Activated effector memory CD4-positive, alpha-beta T cell treated with Interleukin-2 at 50 U/mL for 16 hours (primary cell): ENCODE results near the gene PGA3.
A peak's percentile ranks its signal among the peaks of the same experiment; 100 is the strongest.

Experiments
- DNase-seq: peaks from one replicate; pipeline ENCODE4 v3.0.0-alpha.2; 2020

PGA3 gene

DNA sequence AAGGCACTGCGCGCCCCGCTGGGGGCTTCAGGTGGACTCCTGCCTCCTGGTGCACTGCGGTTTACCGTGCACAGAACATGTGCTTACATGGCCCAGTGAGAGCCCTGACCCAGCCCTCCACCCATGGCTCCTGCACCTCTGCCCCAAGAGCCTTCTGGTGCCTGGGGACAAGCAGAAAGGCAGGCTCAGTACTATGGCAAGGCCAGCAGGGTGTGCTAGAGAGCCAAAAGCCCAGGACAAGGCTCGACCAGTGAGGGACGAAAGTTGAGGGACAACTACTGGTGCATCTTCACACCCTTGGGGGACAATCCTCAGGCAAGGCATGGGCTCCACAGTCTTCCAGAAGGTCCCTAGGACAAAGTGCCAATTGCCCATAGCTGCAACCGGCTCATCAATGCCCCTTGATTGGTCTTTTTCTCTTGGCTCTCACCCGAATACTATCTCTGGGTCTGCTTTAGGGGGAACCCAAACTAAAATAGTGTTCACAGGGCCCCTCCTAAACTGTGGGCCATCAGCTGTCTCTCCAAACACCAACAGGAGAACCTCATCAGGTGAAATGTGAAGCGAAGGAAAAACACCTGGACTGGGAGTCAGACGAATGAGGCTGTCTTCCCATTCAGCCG, 51.2 kb downstream of the PGA3 start:
- peak; percentile 23 for DNase-seq

DNA sequence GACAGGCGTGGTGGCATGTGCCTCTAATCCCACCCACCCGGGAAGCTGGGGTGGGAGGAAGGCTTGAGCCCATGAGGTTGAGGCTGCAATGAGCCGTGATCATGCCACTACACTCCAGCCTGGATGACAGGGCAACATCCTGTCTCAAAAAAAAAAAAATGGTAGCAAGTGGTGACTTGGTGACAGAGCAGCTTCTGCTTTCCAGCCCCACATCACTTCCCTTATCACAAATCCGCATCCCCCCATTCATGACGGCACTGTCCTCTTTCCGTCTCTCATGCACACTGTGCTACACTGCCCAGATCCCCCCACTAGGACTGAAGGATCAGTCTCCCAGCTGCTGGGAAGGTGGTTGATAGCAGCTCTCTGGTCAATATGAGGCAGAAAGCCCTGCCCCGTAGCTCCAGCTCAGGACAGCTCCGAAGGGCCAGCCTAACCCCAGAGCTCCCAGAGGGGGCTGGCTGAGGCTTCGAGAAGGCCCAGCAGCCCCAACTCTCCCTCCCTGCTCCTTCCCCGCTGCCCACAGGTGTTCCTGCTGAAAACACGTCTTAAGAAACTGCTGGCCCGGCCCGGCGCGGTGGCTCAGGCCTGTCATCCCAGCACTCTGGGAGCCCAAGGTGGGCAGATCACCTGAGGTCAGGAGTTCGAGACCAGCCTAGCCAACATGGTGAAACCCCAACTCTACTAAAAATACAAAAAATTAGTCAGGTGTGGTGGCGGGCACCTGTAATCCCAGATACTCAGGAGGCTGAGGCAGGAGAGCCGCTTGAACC, 53.6 kb downstream of the PGA3 start:
- DNase-seq = no peak

GRCh38 chr11:61258546-61258945, 55.2 kb downstream of the PGA3 start:
- no peak for DNase-seq

GRCh38 chr11:61259363-61259762, 56.0 kb downstream of the PGA3 start:
- no peak for DNase-seq
